KMS-11 (cell line): ENCODE data around the gene MYF5.
A peak's percentile ranks its signal among the peaks of the same experiment; 100 is the strongest.

Experiments
- H2AFZ ChIP-seq: fragments of 200-600 bp; sonication (generic); 2 replicates; pipeline ENCODE4 v1.6.1; 2016; ENCODE audit warnings: antibody characterized with exemption, mixed run types, low read depth
- H3K27ac ChIP-seq: fragments of 200-600 bp; sonication (generic); 2 replicates; pipeline ENCODE4 v1.6.1; 2016; ENCODE audit warnings: mild to moderate bottlenecking, mixed run types
- H3K27me3 ChIP-seq: fragments of 200-600 bp; sonication (generic); 2 replicates; pipeline ENCODE4 v1.6.1; 2017; ENCODE audit warnings: mild to moderate bottlenecking, low read depth, mixed run types, moderate library complexity; ENCODE audit not compliant: insufficient read depth
- H3K36me3 ChIP-seq: fragments of 200-600 bp; sonication (generic); 2 replicates; pipeline ENCODE4 v1.6.1; 2017; ENCODE audit warnings: mild to moderate bottlenecking, mixed run types; ENCODE audit not compliant: insufficient read depth
- H3K4me1 ChIP-seq: fragments of 200-600 bp; sonication (generic); 2 replicates; pipeline ENCODE4 v1.6.1; 2016; ENCODE audit warnings: mild to moderate bottlenecking, low read depth, mixed run types; ENCODE audit not compliant: poor library complexity, severe bottlenecking
- H3K4me2 ChIP-seq: fragments of 200-600 bp; sonication (generic); 2 replicates; pipeline ENCODE4 v1.7.0; 2016; ENCODE audit warnings: mild to moderate bottlenecking, mixed run types
- H3K4me3 ChIP-seq: fragments of 200-600 bp; sonication (generic); IDR thresholded peaks from 2 replicates; pipeline ENCODE4 v1.6.1; 2017; ENCODE audit warnings: low read depth, low read length, mixed read lengths; ENCODE audit not compliant: insufficient read depth
- H3K79me2 ChIP-seq: fragments of 200-600 bp; sonication (generic); 2 replicates; pipeline ENCODE4 v1.6.1; 2016; ENCODE audit warnings: low read depth, mixed run types; ENCODE audit not compliant: insufficient read depth
- H3K9ac ChIP-seq: fragments of 200-600 bp; sonication (generic); 2 replicates; pipeline ENCODE4 v1.6.1; 2016; ENCODE audit warnings: mild to moderate bottlenecking, mixed run types
- H4K20me1 ChIP-seq: fragments of 200-600 bp; sonication (generic); 2 replicates; pipeline ENCODE4 v1.6.1; 2016; ENCODE audit warnings: mild to moderate bottlenecking, mixed run types; ENCODE audit not compliant: insufficient read depth
- TF ChIP-seq, protein P1 (sequence below): fragments of 200-600 bp; sonication (generic); conservative IDR thresholded peaks from 2 replicates; pipeline ENCODE4 v1.6.1; 2017; ENCODE audit warnings: low read depth, mild to moderate bottlenecking, antibody characterized with exemption, low read length, moderate library complexity, mixed read lengths

MYF5 gene

GRCh38 chr12:80698256-80698655 is 18.5 kb upstream of the MYF5 start:
- Histone ChIP-seq H2AFZ (no peak overlapping the region), H3K4me3 (no peak overlapping the region), H3K4me1 (peaks cover 29% of the 10 kb centered on the region), H3K4me2 (no peak overlapping the region), H3K9ac (no peak overlapping the region), H4K20me1 (no peaks in the 10 kb centered on the region), H3K79me2 (no peaks in the 10 kb centered on the region), H3K36me3 (no peaks in the 10 kb centered on the region), H3K27me3 (no peaks in the 10 kb centered on the region), H3K27ac (no peak overlapping the region)
- TF ChIP-seq, protein P1, sequence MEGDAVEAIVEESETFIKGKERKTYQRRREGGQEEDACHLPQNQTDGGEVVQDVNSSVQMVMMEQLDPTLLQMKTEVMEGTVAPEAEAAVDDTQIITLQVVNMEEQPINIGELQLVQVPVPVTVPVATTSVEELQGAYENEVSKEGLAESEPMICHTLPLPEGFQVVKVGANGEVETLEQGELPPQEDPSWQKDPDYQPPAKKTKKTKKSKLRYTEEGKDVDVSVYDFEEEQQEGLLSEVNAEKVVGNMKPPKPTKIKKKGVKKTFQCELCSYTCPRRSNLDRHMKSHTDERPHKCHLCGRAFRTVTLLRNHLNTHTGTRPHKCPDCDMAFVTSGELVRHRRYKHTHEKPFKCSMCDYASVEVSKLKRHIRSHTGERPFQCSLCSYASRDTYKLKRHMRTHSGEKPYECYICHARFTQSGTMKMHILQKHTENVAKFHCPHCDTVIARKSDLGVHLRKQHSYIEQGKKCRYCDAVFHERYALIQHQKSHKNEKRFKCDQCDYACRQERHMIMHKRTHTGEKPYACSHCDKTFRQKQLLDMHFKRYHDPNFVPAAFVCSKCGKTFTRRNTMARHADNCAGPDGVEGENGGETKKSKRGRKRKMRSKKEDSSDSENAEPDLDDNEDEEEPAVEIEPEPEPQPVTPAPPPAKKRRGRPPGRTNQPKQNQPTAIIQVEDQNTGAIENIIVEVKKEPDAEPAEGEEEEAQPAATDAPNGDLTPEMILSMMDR, result no peak

- no peak overlapping the region for H3K4me2 ChIP-seq
- no peaks in the 10 kb centered on the region for H3K79me2 ChIP-seq
- no peaks in the 10 kb centered on the region for H3K27me3 ChIP-seq
- no peaks in the 10 kb centered on the region for H4K20me1 ChIP-seq
- no peak overlapping the region for H3K27ac ChIP-seq
- H3K4me1 ChIP-seq, result peaks cover 36% of the 10 kb centered on the region
- no peak overlapping the region for H2AFZ ChIP-seq
- no peak overlapping the region for H3K9ac ChIP-seq
- no peak overlapping the region for H3K4me3 ChIP-seq
- H3K36me3 ChIP-seq, result no peaks in the 10 kb centered on the region
- TF ChIP-seq, protein P1, result no peak
These were observed 17.7 kb upstream of the MYF5 start for GRCh38 chr12:80698847-80699542.

GRCh38 chr12:80700327-80700726 is 16.4 kb upstream of the MYF5 start:
- Histone ChIP-seq H3K9ac (no peak overlapping the region), H3K79me2 (no peaks in the 10 kb centered on the region), H3K27me3 (no peaks in the 10 kb centered on the region), H3K4me2 (0 out of 2 replicates have a peak overlapping the region, but pooled peaks have one; percentile 93), H4K20me1 (no peaks in the 10 kb centered on the region), H3K4me3 (no peak overlapping the region), H3K36me3 (no peaks in the 10 kb centered on the region), H3K4me1 (peaks cover 50% of the 10 kb centered on the region), H3K27ac (no peak overlapping the region), H2AFZ (no peak overlapping the region)
- TF ChIP-seq, protein P1, result no peak

GRCh38 chr12:80701388-80701787 is 15.3 kb upstream of the MYF5 start:
- Histone ChIP-seq H3K27me3 (no peaks in the 10 kb centered on the region), H3K4me2 (peak overlapping the region; percentile 93; the same call in 1 of the 2 replicates), H4K20me1 (no peaks in the 10 kb centered on the region), H3K4me3 (no peak overlapping the region), H3K9ac (no peak overlapping the region), H2AFZ (no peak overlapping the region; the same call in 1 of the 2 replicates), H3K27ac (peak overlapping the region; percentile 85; the same call in 1 of the 2 replicates), H3K4me1 (peaks cover 60% of the 10 kb centered on the region), H3K79me2 (no peaks in the 10 kb centered on the region), H3K36me3 (no peaks in the 10 kb centered on the region)
- TF ChIP-seq, protein P1, result no peak
